Mucosa of descending colon (tissue), 3 donors: ENCODE data around the gene SDF4. TPM values are rescaled to one million over a fixed set of nuclear protein-coding genes. Genes with fewer than 3 reads are reported as not detected.
A peak's percentile ranks its signal among the peaks of the same experiment; 100 is the strongest.

Source experiments
- ATAC-seq: fragments of 200-7000 bp; cut with Tn5 transposase; one replicate; pipeline ENCODE4 v1.9.1; 2020; ENCODE audit warnings: mild to moderate bottlenecking, moderate library complexity
- DNase-seq, 3 donors: peaks; one replicate each; pipeline ENCODE4 v3.0.0-alpha.2; 2020
- H3K36me3 ChIP-seq: fragments of 200-600 bp; one replicate; pipeline ENCODE4 v1.8.0; 2021; ENCODE audit warnings: low read depth, mild to moderate bottlenecking
- H3K4me1 ChIP-seq: fragments of 200-600 bp; one replicate; pipeline ENCODE4 v1.8.0; 2021; ENCODE audit warnings: low read depth, mild to moderate bottlenecking
- H3K4me3 ChIP-seq: fragments of 200-600 bp; one replicate; pipeline ENCODE4 v1.8.0; 2021; ENCODE audit warnings: mild to moderate bottlenecking
- H3K9me3 ChIP-seq: fragments of 200-600 bp; one replicate; pipeline ENCODE4 v1.8.0; 2021; ENCODE audit warnings: mild to moderate bottlenecking
- intact Hi-C, 2 donors: fragments of 100-400 bp; cut with DNase I in 1 of 2; cut with micrococcal nuclease in 1 of 2; formaldehyde crosslinking; loops; one replicate each; pipeline versions ENCODE4 v1.11.0 to v1.11.1; 2022; cut with DNase I, micrococcal nuclease
- microRNA-seq: library from miRNA; unstranded; fragments of <30 nt; microRNA quantifications from one replicate; pipeline ENCODE4, GENCODE V29; 2019
- total RNA-seq, 3 donors: library from RNA; stranded (reverse); fragmentation: NEBNext Ultra II Directional in 2 of 3; extraction: Animal tissue kit (Norgen Biotek cat#: 25700) in 2 of 3; gene quantifications; one replicate each; pipeline versions ENCODE4 v1.2.1 to v1.2.4, GENCODE V29; 2021 to 2023
- TF ChIP-seq, protein P1 (sequence below): fragments of 200-600 bp; IDR thresholded peaks from one replicate; pipeline ENCODE4 v1.8.0; 2022; ENCODE audit warnings: antibody characterized with exemption, mild to moderate bottlenecking
- donor health status: DM: no; HTN: no; CAD: no; lungs with moderate emphysema.
- donor health status: DM: no; HTN: no; CAD: no.
- donor health status: DM: no; HTN: yes; CAD: no.

Gene SDF4
- total RNA-seq, 3 donors from 2014 or later = 169 to 257 (median 226) TPM

DNA sequence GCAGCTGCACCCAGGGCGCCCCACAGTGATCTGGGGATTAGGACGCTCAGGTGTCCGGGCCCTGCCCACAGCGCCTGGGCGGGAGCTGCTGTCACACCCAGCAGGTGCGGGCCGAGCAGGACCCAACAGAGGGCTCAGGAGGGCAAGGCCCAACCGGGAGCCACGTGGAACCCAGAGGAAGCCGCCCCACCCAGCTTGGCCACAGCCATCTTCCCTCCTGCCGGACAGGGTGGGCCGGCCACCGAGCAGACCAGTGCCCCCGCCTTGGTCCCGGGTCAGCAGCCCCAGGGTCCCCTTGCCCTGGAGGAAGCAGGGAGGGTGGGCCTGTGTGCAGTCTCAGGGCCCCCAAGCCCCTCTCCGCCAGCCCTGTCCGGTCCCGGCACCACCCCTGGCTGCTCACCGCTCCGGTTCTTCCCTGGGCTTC, 64.4 kb downstream of the SDF4 start:
- Histone ChIP-seq H3K4me1 (peaks cover 6% of the 10 kb centered on the region), H3K9me3 (no peaks in the 10 kb centered on the region), H3K36me3 (no peaks in the 10 kb centered on the region), H3K4me3 (no peak overlapping the region)
- DNase-seq (peak; percentile 85 to 91 (median 88)), ATAC-seq (peak; percentile 46)
- intact Hi-C loops = no loop called here
- TF ChIP-seq, protein P1, sequence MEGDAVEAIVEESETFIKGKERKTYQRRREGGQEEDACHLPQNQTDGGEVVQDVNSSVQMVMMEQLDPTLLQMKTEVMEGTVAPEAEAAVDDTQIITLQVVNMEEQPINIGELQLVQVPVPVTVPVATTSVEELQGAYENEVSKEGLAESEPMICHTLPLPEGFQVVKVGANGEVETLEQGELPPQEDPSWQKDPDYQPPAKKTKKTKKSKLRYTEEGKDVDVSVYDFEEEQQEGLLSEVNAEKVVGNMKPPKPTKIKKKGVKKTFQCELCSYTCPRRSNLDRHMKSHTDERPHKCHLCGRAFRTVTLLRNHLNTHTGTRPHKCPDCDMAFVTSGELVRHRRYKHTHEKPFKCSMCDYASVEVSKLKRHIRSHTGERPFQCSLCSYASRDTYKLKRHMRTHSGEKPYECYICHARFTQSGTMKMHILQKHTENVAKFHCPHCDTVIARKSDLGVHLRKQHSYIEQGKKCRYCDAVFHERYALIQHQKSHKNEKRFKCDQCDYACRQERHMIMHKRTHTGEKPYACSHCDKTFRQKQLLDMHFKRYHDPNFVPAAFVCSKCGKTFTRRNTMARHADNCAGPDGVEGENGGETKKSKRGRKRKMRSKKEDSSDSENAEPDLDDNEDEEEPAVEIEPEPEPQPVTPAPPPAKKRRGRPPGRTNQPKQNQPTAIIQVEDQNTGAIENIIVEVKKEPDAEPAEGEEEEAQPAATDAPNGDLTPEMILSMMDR = no peak

Small RNA genes within 50 kb of the gene (microRNA-seq; reads per million reads assigned to microRNA genes)
- gene MIR200A = 8,134 reads per million, percentile 95 among the genes with 10 or more reads in this experiment
- gene MIR200B = 31,805 reads per million, percentile 98 among the genes with 10 or more reads in this experiment
- gene MIR429 = 5,805 reads per million, percentile 92 among the genes with 10 or more reads in this experiment

Other genes starting within 250 kb of the SDF4 start
- under 1 TPM in 1 of 3 donors, not detected in 2; 0.24 TPM for gene PERM1, start 249.9 kb downstream of the SDF4 start, total RNA-seq
- gene HES4, start 231.9 kb downstream of the SDF4 start, total RNA-seq = 10 to 100 TPM; 10.3 to 22.7 (median 21.1) TPM
- gene ISG15, start 218.5 kb downstream of the SDF4 start, total RNA-seq = 10 to 100 TPM; 37.5 to 41.7 (median 38.7) TPM
- gene AGRN, start 211.9 kb downstream of the SDF4 start, total RNA-seq = 10 to 100 TPM; 32.0 to 54.4 (median 40.6) TPM
- 1 to 10 TPM; 1.3 to 7.5 (median 2.1) TPM for gene RNF223, start 157.7 kb downstream of the SDF4 start, total RNA-seq
- 10 to 100 TPM; 18.4 to 25.3 (median 24.0) TPM for gene C1orf159, start 115.9 kb downstream of the SDF4 start, total RNA-seq
- 1 to 10 TPM in 2 of 3 donors, under 1 TPM in 1; 0.32 to 4.4 (median 1.8) TPM for gene TTLL10, start 58.1 kb downstream of the SDF4 start, total RNA-seq
- 1 to 10 TPM; 1.6 to 2.2 (median 2.2) TPM for gene TNFRSF18, start 25.4 kb downstream of the SDF4 start, total RNA-seq
- 1 to 10 TPM in 1 of 3 donors, under 1 TPM in 2; 0.69 to 1.2 (median 0.80) TPM for gene TNFRSF4, start 17.8 kb downstream of the SDF4 start, total RNA-seq
- 10 to 100 TPM in 1 of 3 donors, 1 to 10 TPM in 2; 7.3 to 12.5 (median 9.0) TPM for gene B3GALT6, start 236 bp upstream of the SDF4 start, total RNA-seq
- 10 to 100 TPM; 21.5 to 54.0 (median 36.5) TPM for gene C1QTNF12, start 14.7 kb upstream of the SDF4 start, total RNA-seq
- 10 to 100 TPM; 49.8 to 65.8 (median 61.1) TPM for gene UBE2J2, start 41.9 kb upstream of the SDF4 start, total RNA-seq
- gene SCNN1D, start 48.4 kb upstream of the SDF4 start, total RNA-seq = 1 to 10 TPM; 3.5 to 5.4 (median 4.5) TPM
- 10 to 100 TPM; 42.1 to 76.9 (median 44.8) TPM for gene ACAP3, start 75.9 kb upstream of the SDF4 start, total RNA-seq
- gene PUSL1, start 76.6 kb upstream of the SDF4 start, total RNA-seq = 10 to 100 TPM; 12.4 to 15.9 (median 15.4) TPM
- 100 to 1,000 TPM in 1 of 3 donors, 10 to 100 TPM in 2; 89.9 to 127 (median 95.5) TPM for gene INTS11, start 92.7 kb upstream of the SDF4 start, total RNA-seq
- gene CPTP, start 92.8 kb upstream of the SDF4 start, total RNA-seq = 10 to 100 TPM; 41.2 to 77.9 (median 55.5) TPM
- 1 to 10 TPM in 1 of 3 donors, under 1 TPM in 2; 0.57 to 1.1 (median 0.96) TPM for gene TAS1R3, start 99.3 kb upstream of the SDF4 start, total RNA-seq
- gene DVL1, start 117.4 kb upstream of the SDF4 start, total RNA-seq = 10 to 100 TPM; 51.7 to 95.3 (median 73.1) TPM
- 10 to 100 TPM in 2 of 3 donors, 1 to 10 TPM in 1; 6.8 to 62.1 (median 20.8) TPM for gene MXRA8, start 126.6 kb upstream of the SDF4 start, total RNA-seq
- 100 to 1,000 TPM; 150 to 180 (median 177) TPM for gene AURKAIP1, start 143.2 kb upstream of the SDF4 start, total RNA-seq
- gene CCNL2, start 167.3 kb upstream of the SDF4 start, total RNA-seq = 100 to 1,000 TPM; 123 to 172 (median 151) TPM
- gene MRPL20, start 175.3 kb upstream of the SDF4 start, total RNA-seq = 100 to 1,000 TPM in 2 of 3 donors, 10 to 100 TPM in 1; 75.7 to 106 (median 105) TPM
- gene ANKRD65, start 189.3 kb upstream of the SDF4 start, total RNA-seq = 10 to 100 TPM in 1 of 3 donors, 1 to 10 TPM in 1, under 1 TPM in 1; 0.81 to 11.3 (median 1.9) TPM
- 10 to 100 TPM; 38.5 to 89.4 (median 74.3) TPM for gene VWA1, start 203.7 kb upstream of the SDF4 start, total RNA-seq
- 1 to 10 TPM in 1 of 3 donors, under 1 TPM in 2; 0.35 to 1.4 (median 0.55) TPM for gene ATAD3C, start 217.7 kb upstream of the SDF4 start, total RNA-seq
- 10 to 100 TPM; 22.8 to 30.9 (median 25.4) TPM for gene ATAD3B, start 239.8 kb upstream of the SDF4 start, total RNA-seq